Endothelial cell of umbilical vein (primary cell): ENCODE data around the gene RPL35A. TPM values are rescaled to one million over a fixed set of nuclear protein-coding genes. Genes with fewer than 3 reads are reported as not detected.
"Not testable (repeated sequence)": the region's sequence is repeated elsewhere in the genome, so short reads cannot be mapped to it uniquely, and the experiment has no call there.

Experiments
- BruUV-seq: library from RNA; stranded (reverse); fragments of 400-500 nt; replicated peaks from 2 replicates; lab custom pipeline; 2021; lab: Mats Ljungman, UMichigan
- CTCF ChIA-PET: fragments of 300-600, 350-600 bp; sonication (Branson Sonifier 250); formaldehyde crosslinking; loops from one replicate; lab custom pipeline; 2021; ENCODE audit warnings: antibody characterized with exemption, inconsistent platforms; lab: Charles Lee
- POLR2A ChIA-PET: fragments of 300-600, 350-600 bp; sonication (Branson Sonifier 250); formaldehyde crosslinking; loops from one replicate; lab custom pipeline; 2021; ENCODE audit warnings: antibody characterized with exemption, inconsistent platforms; lab: Charles Lee
- DNase-seq: peaks from one replicate; pipeline ENCODE4 v3.0.0-alpha.2; 2011; ENCODE audit warnings: low read depth, low spot score
- FAIRE-seq: peaks from 2 replicates; lab custom pipeline; 2011; peaks lifted over from hg19 to GRCh38; lab: Jason Lieb, UNC
- H2AFZ ChIP-seq: 2 replicates; pipeline ENCODE4 v1.6.0; 2012; ENCODE audit warnings: low read depth, low read length, control low read depth, inconsistent platforms
- H3K27ac ChIP-seq: 2 replicates; pipeline ENCODE4 v1.5.1; 2011; ENCODE audit warnings: low read depth, mild to moderate bottlenecking, control low read depth, low read length, moderate library complexity; ENCODE audit not compliant: insufficient read depth
- H3K27me3 ChIP-seq, 2 experiments: 2 replicates each; pipeline versions ENCODE4 v1.6.0 to v1.6.1; 2011; ENCODE audit warnings: low read length in 2 of 2, mixed read lengths in 1 of 2; ENCODE audit not compliant: control insufficient read depth in 2 of 2, insufficient read depth in 2 of 2
- H3K36me3 ChIP-seq, 2 experiments: 2 replicates in 1 of 2; 3 replicates in 1 of 2; pipeline ENCODE4 v1.5.1; 2011; ENCODE audit warnings: low read length in 2 of 2, mild to moderate bottlenecking in 1 of 2, moderate library complexity in 1 of 2; ENCODE audit not compliant: control insufficient read depth in 2 of 2, insufficient read depth in 2 of 2; ENCODE audit errors: extremely low read depth in 1 of 2
- H3K4me1 ChIP-seq: 3 replicates; pipeline ENCODE4 v1.5.1; 2011; ENCODE audit warnings: mild to moderate bottlenecking, low read length; ENCODE audit not compliant: control insufficient read depth, insufficient read depth; ENCODE audit errors: extremely low read depth
- H3K4me2 ChIP-seq: 2 replicates; pipeline ENCODE4 v1.6.1; 2011; ENCODE audit warnings: low read length, control low read depth, mixed read lengths; ENCODE audit not compliant: insufficient read depth
- H3K4me3 ChIP-seq, 3 experiments: fragments of 200-600 bp in 1 of 3; sonication (generic), shearing (Covaris generic) in 1 of 3; replicated peaks in 1 of 3; 2 replicates each; pipeline ENCODE4 v1.5.1; 2011 to 2016; ENCODE audit warnings: control low read depth in 3 of 3, low read length in 3 of 3, mild to moderate bottlenecking in 2 of 3, inconsistent platforms in 1 of 3, low read depth in 1 of 3, moderate library complexity in 1 of 3; ENCODE audit not compliant: insufficient read depth in 1 of 3
- H3K79me2 ChIP-seq: 2 replicates; pipeline ENCODE4 v1.6.0; 2012; ENCODE audit warnings: low read length, inconsistent platforms; ENCODE audit not compliant: control insufficient read depth, insufficient read depth
- H3K9ac ChIP-seq: replicated peaks from 2 replicates; pipeline ENCODE3; 2011; ENCODE audit warnings: low read length, control low read depth; ENCODE audit not compliant: insufficient read depth; ENCODE audit errors: extremely low read depth
- H3K9me1 ChIP-seq: replicated peaks from 3 replicates; pipeline ENCODE4 v1.6.0; 2011; ENCODE audit warnings: mild to moderate bottlenecking, low read length; ENCODE audit not compliant: control insufficient read depth, insufficient read depth; ENCODE audit errors: extremely low read depth
- H3K9me3 ChIP-seq: replicated peaks from 2 replicates; pipeline ENCODE4 v1.5.1; 2012; ENCODE audit warnings: low read length, inconsistent platforms; ENCODE audit not compliant: control insufficient read depth, insufficient read depth
- H4K20me1 ChIP-seq: replicated peaks from 2 replicates; pipeline ENCODE3; 2011; ENCODE audit warnings: mild to moderate bottlenecking, low read length; ENCODE audit not compliant: control insufficient read depth, insufficient read depth; ENCODE audit errors: extremely low read depth
- POLR2AphosphoS5 ChIP-seq: IDR thresholded peaks from 2 replicates; pipeline ENCODE4 v1.6.1; 2012; ENCODE audit warnings: low read depth, mild to moderate bottlenecking, control low read depth, low read length, moderate library complexity; ENCODE audit not compliant: insufficient read depth
- dilution Hi-C: fragments of 300-500 bp; cut with MboI; formaldehyde crosslinking; loops from one replicate; pipeline ENCODE4 v1.15.0; 2019; ENCODE audit warnings: low sequenced_read_pairs; ENCODE audit not compliant: extremely low pct_ligation_motif_present
- intact Hi-C: fragments of 100-400 bp; cut with micrococcal nuclease; formaldehyde crosslinking; loops from one replicate; pipeline ENCODE4 v1.10.0; 2022
- polyA plus RNA-seq, 4 experiments: library from polyadenylated mRNA; depleted of rRNA in 3 of 4; stranded (reverse) in 3 of 4; unstranded in 1 of 4; fragments of >200 nt; gene quantifications; 2 replicates each; pipeline versions ENCODE4 v1.2.1 to v1.2.3, GENCODE V29; 2011 to 2012; ENCODE audit warnings: missing spikeins in 1 of 4
- total RNA-seq: library from RNA; stranded (reverse); gene quantifications from 2 replicates; pipeline ENCODE4 v1.2.3, GENCODE V29; 2021
- TF ChIP-seq, protein P1 (sequence below), 2 donors: IDR thresholded peaks; 1 replicate in 1 of 2; 2 replicates in 1 of 2; pipeline ENCODE4 v1.5.1; 2011; ENCODE audit warnings: low read length in 2 of 2, mild to moderate bottlenecking in 2 of 2, moderate library complexity in 2 of 2, control low read depth in 1 of 2, inconsistent platforms in 1 of 2, low read depth in 1 of 2; ENCODE audit not compliant: insufficient read depth in 1 of 2; ENCODE audit errors: extremely low read depth in 1 of 2

The RPL35A gene
- total and polyA plus RNA-seq, 2 donors (not counting 3 experiments of a cell fraction or from before 2014, with no cell fraction given), result 566 to 1,094 TPM

DNA sequence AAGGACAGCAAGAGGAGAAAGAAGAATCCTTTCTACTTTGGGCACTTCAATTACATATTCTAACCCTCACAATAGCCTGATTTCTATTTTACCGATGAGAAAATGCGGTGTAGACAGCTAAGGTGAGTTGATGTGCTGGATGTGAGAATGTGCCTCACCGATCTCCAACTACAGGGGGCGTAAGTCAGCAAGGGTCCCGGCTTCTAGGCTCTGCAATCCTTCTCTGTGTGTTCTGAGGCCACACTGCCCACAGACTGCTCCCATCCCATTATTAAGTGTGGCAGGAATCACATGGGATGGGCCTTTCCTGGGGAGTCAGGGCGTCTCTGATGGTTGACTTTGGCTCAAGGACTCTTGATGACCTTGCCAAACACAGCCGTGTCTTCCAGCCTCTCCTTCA is 23.6 kb upstream of the RPL35A start:
- dilution Hi-C loops, result no loop called here
- ChIA-PET CTCF (no interaction called here), POLR2A (no interaction called here)
- TF ChIP-seq POLR2AphosphoS5, result no peak
- TF ChIP-seq, protein P1, sequence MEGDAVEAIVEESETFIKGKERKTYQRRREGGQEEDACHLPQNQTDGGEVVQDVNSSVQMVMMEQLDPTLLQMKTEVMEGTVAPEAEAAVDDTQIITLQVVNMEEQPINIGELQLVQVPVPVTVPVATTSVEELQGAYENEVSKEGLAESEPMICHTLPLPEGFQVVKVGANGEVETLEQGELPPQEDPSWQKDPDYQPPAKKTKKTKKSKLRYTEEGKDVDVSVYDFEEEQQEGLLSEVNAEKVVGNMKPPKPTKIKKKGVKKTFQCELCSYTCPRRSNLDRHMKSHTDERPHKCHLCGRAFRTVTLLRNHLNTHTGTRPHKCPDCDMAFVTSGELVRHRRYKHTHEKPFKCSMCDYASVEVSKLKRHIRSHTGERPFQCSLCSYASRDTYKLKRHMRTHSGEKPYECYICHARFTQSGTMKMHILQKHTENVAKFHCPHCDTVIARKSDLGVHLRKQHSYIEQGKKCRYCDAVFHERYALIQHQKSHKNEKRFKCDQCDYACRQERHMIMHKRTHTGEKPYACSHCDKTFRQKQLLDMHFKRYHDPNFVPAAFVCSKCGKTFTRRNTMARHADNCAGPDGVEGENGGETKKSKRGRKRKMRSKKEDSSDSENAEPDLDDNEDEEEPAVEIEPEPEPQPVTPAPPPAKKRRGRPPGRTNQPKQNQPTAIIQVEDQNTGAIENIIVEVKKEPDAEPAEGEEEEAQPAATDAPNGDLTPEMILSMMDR (IDR thresholded peaks at IDR 0.05; ENCODE audit: extremely low read depth in 1 of 2, insufficient read depth in 1 of 2, low read depth in 1 of 2, low read length in 2 of 2), result peak; percentile 25 to 31
- H4K20me1 ChIP-seq, result no peaks in the 10 kb centered on the region
- H3K79me2 ChIP-seq, result no peaks in the 10 kb centered on the region
- H3K4me2 ChIP-seq, result no peak overlapping the region
- BruUV-seq, result no TSS peak
- H3K4me3 ChIP-seq, result no peak overlapping the region
- no peaks in the 10 kb centered on the region for H3K4me1 ChIP-seq
- H2AFZ ChIP-seq, result no peak overlapping the region
- intact Hi-C loops, result no loop called here
- no peak overlapping the region for H3K9ac ChIP-seq
- no peaks in the 10 kb centered on the region for H3K9me1 ChIP-seq
- no peak overlapping the region for H3K27ac ChIP-seq
- H3K27me3 ChIP-seq, result no peaks in the 10 kb centered on the region
- no peaks in the 10 kb centered on the region for H3K9me3 ChIP-seq
- FAIRE-seq (no peak), DNase-seq (no peak)
- H3K36me3 ChIP-seq, result no peaks in the 10 kb centered on the region

- DNase-seq, dilution Hi-C loops, H3K9me1 ChIP-seq, H3K4me1 ChIP-seq, POLR2A ChIA-PET, intact Hi-C loops, H3K79me2 ChIP-seq, H3K27ac ChIP-seq, H3K9me3 ChIP-seq, H3K27me3 ChIP-seq, H3K36me3 ChIP-seq, H3K4me3 ChIP-seq, H2AFZ ChIP-seq, H4K20me1 ChIP-seq, FAIRE-seq, BruUV-seq, H3K9ac ChIP-seq, H3K4me2 ChIP-seq: not testable (repeated sequence)
- CTCF ChIA-PET, result interaction anchor here (1.2 kb wide), 1 partner anchor 22 kb away, joined by 3 read pairs; no protein-coding TSS in a partner anchor
These were observed 22.4 kb upstream of the RPL35A start for GRCh38 chr3:197927578-197927977.
